Mesothelial cell of epicardium (in vitro differentiated cells): ENCODE measurements around the gene OTOS. TPM values are rescaled to one million over a fixed set of nuclear protein-coding genes. Genes with fewer than 3 reads are reported as not detected.

Experiments used
- DNase-seq, 2 experiments: peaks; one replicate each; pipeline ENCODE4 v3.0.0; 2021; ENCODE audit warnings: low spot score in 2 of 2; ENCODE audit not compliant: unreplicated experiment in 2 of 2
- H3K27ac Mint-ChIP-seq: 2 replicates; pipeline ENCODE4 v1.8.0; 2021; ENCODE audit warnings: mixed read lengths
- H3K27me3 Mint-ChIP-seq: 2 replicates; pipeline ENCODE4 v1.8.0; 2021; ENCODE audit warnings: low read depth, mixed read lengths
- H3K36me3 Mint-ChIP-seq: 2 replicates; pipeline ENCODE4 v1.8.0; 2021; ENCODE audit warnings: mixed read lengths
- H3K4me1 Mint-ChIP-seq: 2 replicates; pipeline ENCODE4 v1.8.0; 2021; ENCODE audit warnings: mixed read lengths
- H3K4me3 Mint-ChIP-seq: 2 replicates; pipeline ENCODE4 v1.8.0; 2021; ENCODE audit warnings: mild to moderate bottlenecking, moderate library complexity, mixed read lengths
- H3K9me3 Mint-ChIP-seq: 2 replicates; pipeline ENCODE4 v1.8.0; 2021; ENCODE audit warnings: mixed read lengths
- CTCF ChIP-seq: fragments of 200-600 bp; sonication (generic); IDR thresholded peaks from one replicate; pipeline ENCODE4 v1.5.0; 2021; ENCODE audit warnings: antibody characterized with exemption; ENCODE audit not compliant: unreplicated experiment
- total RNA-seq: library from RNA; stranded (reverse); gene quantifications from 3 replicates; pipeline ENCODE4 v1.2.1, GENCODE V29; 2021

The OTOS gene
- total RNA-seq, 1 donor from 2014 or later, result not detected

DNA sequence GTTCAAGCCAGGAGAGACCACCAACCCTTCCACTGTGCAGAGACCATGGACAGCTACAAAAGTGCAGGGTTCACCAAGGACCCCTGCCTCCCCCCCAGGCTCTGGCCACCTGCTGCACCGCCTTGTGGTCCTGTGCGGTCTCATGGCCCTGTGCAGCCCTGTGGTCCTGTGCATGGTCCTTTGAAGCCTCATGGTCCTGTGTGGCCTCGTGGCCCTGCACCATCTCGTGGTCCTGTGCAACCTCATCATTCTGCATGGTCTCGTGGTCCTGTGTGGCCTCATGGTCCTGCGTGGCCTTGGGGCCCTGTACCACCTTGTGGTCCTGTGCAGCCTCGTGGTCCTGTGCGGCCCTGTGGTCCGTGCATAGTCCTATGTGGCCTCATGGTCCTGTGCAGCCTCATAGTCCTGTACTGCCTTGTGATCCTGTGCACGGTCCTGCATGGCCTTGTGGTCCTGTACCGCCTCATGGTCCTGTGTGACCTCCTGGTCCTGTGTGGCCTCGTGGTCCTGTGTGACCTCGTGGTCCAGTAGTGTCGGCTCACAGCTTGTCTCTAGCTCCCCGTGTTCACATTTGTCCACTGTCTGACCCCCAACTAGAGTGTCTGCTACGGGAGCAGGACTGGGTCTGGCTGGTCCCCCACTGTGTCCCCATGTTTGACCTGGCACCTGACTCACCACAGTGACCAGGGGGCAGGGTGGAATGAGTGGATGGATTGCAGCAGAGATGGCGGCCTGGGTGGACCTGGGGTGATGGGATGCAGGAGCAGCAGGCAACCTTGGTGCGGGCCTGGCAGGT, 20.0 kb upstream of the OTOS start:
- DNase-seq, result no peak
- Mint-ChIP-seq H3K27me3 (peaks cover 25% of the 10 kb centered on the region), H3K27ac (no peak overlapping the region), H3K4me3 (no peak overlapping the region), H3K36me3 (no peaks in the 10 kb centered on the region), H3K9me3 (no peaks in the 10 kb centered on the region), H3K4me1 (peaks cover 3% of the 10 kb centered on the region)
- no peak for TF ChIP-seq CTCF

DNA sequence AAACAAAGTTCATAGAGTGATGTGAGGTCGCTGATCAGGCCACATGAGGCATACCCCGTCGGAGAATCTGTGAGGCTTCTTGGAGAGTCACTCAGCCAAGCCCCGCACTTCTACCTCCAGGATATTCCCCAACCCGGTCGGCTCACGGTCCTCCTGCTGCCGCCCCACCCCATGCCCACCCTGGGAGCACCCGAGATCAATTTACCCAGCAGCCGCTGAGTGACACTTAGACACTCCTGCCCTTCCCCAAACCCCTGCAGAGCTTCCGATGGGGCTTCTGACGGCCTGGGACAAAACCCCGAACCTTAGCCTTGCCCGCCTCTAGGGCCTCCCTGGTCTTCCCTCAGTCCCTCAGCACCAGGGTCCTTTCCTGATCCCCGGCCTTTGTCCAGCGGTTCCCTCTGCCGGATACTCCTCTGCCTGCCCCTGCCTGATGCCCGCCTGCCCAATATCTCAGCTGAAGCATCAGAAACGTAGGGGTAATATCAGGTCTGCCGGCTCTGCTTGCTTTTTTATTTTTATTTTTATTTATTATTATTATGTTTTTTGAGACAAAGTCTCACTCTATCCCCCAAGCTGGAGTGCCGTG, 18.9 kb upstream of the OTOS start:
- no peak for TF ChIP-seq CTCF
- Mint-ChIP-seq H3K27me3 (peaks cover 25% of the 10 kb centered on the region), H3K4me3 (no peak overlapping the region), H3K36me3 (no peaks in the 10 kb centered on the region), H3K9me3 (no peaks in the 10 kb centered on the region), H3K27ac (no peak overlapping the region), H3K4me1 (peaks cover 3% of the 10 kb centered on the region)
- no peak for DNase-seq

DNA sequence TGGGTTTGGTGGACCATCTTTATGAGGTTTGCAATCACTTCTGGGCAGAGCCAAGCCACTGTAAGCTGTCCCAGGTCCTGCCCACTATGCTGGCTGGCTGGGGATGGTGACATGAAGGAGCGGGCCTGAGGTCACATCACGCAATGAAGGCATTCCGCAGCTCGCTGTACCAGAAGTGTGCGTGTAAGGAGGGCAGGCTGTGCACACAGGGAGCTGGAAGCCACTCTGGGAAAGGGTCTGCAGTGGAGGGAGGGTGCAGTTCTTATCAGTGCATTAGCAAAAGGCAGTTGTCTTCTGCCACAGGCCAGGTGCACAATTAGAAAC, 16.7 kb upstream of the OTOS start:
- peaks cover 3% of the 10 kb centered on the region for H3K4me1 Mint-ChIP-seq
- H3K27ac Mint-ChIP-seq, result no peak overlapping the region
- no peak for DNase-seq
- H3K9me3 Mint-ChIP-seq, result peaks cover 7% of the 10 kb centered on the region
- peaks cover 34% of the 10 kb centered on the region for H3K27me3 Mint-ChIP-seq
- TF ChIP-seq CTCF, result no peak
- no peak overlapping the region for H3K4me3 Mint-ChIP-seq
- H3K36me3 Mint-ChIP-seq, result no peaks in the 10 kb centered on the region

DNA sequence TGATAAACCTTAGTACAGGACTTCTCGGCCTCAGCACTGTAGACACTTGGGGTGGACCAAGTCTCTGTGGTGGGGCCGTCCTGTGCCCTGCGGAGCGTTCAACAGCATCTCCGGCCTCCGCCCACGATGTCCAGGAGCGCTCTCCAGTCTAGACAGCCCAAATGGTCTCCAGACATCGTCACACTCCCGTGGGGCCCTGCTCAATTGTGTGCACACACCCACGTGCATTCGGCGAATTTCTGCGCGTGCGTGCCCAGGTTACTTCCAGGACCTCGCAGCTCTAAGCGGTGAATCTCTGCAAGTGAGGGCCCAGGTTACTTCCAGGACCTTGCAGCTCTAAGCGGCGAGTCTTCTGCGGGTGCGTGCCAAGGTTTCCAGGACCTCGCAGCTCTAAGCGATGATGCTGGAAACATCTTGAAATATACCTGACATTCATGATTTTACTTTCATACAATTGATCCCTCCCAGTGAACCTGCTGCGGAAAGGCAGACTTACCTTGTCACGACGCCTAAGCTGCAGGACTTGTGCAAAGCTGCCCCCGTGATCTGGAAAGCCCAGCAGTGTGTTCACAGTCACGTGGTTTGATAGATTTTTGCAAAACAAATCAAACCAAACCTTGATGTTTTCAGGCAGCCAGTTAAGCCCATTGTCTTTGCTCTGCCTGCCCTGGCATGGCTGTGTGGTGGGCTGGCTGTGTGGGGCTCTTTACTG, 16.1 kb upstream of the OTOS start:
- DNase-seq, result no peak
- no peak overlapping the region for H3K27ac Mint-ChIP-seq
- peaks cover 7% of the 10 kb centered on the region for H3K9me3 Mint-ChIP-seq
- peaks cover 37% of the 10 kb centered on the region for H3K27me3 Mint-ChIP-seq
- peaks cover 3% of the 10 kb centered on the region for H3K4me1 Mint-ChIP-seq
- no peak for TF ChIP-seq CTCF
- H3K4me3 Mint-ChIP-seq, result no peak overlapping the region
- H3K36me3 Mint-ChIP-seq, result no peaks in the 10 kb centered on the region

DNA sequence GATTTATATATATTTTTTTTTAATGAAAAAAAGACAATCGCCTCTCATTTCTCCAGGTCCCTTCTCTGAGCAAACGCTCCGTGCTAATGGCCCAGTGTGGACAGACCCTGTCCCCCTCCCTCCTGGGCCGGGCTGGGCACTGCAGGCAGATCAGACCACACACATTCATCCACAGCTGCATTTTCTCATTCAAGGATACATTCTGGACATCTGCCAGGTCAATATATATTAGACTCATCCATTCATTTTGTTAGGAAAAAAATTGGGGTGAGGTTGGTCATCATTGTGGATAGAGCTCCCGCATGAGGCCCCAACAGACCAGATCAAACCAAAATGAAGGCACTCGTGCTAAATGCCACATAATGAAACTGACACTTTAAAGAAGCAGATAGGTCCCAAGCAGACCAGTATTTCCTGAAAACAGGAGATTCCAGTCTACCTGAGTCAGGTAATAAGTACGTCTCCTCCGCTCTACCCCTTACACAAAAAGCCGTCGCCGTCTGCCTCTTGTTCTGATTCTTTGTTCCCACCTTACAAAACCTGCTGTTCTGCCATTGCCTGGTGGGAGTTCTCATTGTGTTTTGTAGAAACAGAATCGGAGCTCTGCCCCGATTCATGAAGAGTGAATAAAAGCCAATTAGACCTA, 15.4 kb upstream of the OTOS start:
- Mint-ChIP-seq H3K4me1 (peaks cover 3% of the 10 kb centered on the region), H3K9me3 (peaks cover 7% of the 10 kb centered on the region), H3K36me3 (no peaks in the 10 kb centered on the region), H3K4me3 (no peak overlapping the region), H3K27ac (no peak overlapping the region), H3K27me3 (peaks cover 42% of the 10 kb centered on the region)
- no peak for TF ChIP-seq CTCF
- no peak for DNase-seq
